ENCODE measurements around the gene TOGARAM2.

TOGARAM2 gene

DNA sequence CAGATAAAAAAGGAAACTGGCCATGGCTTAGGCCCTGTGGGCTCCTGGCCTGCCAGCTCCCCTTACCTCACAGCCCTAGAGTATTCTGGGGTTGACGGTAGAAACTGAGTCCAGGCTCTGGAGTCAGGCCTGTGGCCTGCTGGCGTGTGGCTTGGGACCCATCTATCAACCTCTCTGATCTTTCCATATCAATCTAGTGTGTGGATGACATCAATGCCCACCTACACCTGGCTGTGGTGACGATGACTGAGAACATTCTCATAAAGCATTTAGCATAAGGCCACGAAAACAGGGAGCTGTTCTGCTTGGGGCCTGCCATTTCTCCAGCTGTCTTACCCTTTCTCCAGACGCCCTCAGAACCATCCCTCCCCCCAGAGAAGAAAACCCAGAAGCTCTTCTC lies 75.4 kb downstream of the TOGARAM2 start:
- Histone ChIP-seq H3K9ac (ENCODE audit: low read length) (no peak overlapping the region), H3K4me3 (ENCODE audit: low read length) (no peak overlapping the region), H3K36me3 (ENCODE audit: control insufficient read depth, insufficient read depth, low read length) (no peaks in the 10 kb centered on the region), H3K4me1 (ENCODE audit: control insufficient read depth, insufficient read depth, low read length) (peaks cover 10% of the 10 kb centered on the region), H3K27me3 (ENCODE audit: control insufficient read depth, insufficient read depth, low read length) (no peaks in the 10 kb centered on the region), H3K27ac (ENCODE audit: low read depth, low read length) (no peak overlapping the region)

DNA sequence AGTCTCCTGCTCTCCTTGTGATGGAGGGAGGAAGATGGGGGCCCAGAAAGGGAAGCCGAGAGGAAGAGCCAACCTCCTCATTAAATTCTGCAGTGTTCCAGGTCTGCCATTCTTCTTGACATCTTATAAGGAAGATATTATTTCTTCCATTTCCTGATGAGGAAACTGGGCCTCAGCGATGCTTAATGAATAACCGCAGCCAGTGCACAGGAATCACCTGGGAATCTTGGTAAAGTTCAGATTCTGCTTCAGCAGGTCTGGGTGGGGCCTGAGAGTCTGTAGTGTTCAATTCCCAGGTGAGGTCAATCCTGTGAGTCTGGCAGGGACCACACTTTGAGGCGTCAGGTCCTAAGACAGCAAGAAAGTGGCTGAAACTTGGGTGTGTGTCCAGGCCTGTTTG lies 75.9 kb downstream of the TOGARAM2 start:
- Histone ChIP-seq H3K4me1 (ENCODE audit: control insufficient read depth, insufficient read depth, low read length) (peaks cover 10% of the 10 kb centered on the region), H3K27me3 (ENCODE audit: control insufficient read depth, insufficient read depth, low read length) (no peaks in the 10 kb centered on the region), H3K36me3 (ENCODE audit: control insufficient read depth, insufficient read depth, low read length) (no peaks in the 10 kb centered on the region), H3K4me3 (ENCODE audit: low read length) (no peak overlapping the region), H3K9ac (ENCODE audit: low read length) (no peak overlapping the region), H3K27ac (ENCODE audit: low read depth, low read length) (no peak overlapping the region)

- no peaks in the 10 kb centered on the region for H3K36me3 ChIP-seq (ENCODE audit: control insufficient read depth, insufficient read depth, low read length)
- H3K27me3 ChIP-seq (ENCODE audit: control insufficient read depth, insufficient read depth, low read length) = no peaks in the 10 kb centered on the region
- no peak overlapping the region for H3K27ac ChIP-seq (ENCODE audit: low read depth, low read length)
- peaks cover 18% of the 10 kb centered on the region for H3K4me1 ChIP-seq (ENCODE audit: control insufficient read depth, insufficient read depth, low read length)
- H3K9ac ChIP-seq (ENCODE audit: low read length) = no peak overlapping the region
- H3K4me3 ChIP-seq (ENCODE audit: low read length) = no peak overlapping the region
Measured at GRCh38 chr2:29059624-29060023, 78.5 kb downstream of the TOGARAM2 start.

- peaks cover 22% of the 10 kb centered on the region for H3K4me1 ChIP-seq (ENCODE audit: control insufficient read depth, insufficient read depth, low read length)
- H3K36me3 ChIP-seq (ENCODE audit: control insufficient read depth, insufficient read depth, low read length) = no peaks in the 10 kb centered on the region
- H3K4me3 ChIP-seq (ENCODE audit: low read length) = no peak overlapping the region
- H3K27ac ChIP-seq (ENCODE audit: low read depth, low read length) = no peak overlapping the region
- no peaks in the 10 kb centered on the region for H3K27me3 ChIP-seq (ENCODE audit: control insufficient read depth, insufficient read depth, low read length)
- H3K9ac ChIP-seq (ENCODE audit: low read length) = no peak overlapping the region
Measured at GRCh38 chr2:29060441-29060840, 79.3 kb downstream of the TOGARAM2 start.

DNA sequence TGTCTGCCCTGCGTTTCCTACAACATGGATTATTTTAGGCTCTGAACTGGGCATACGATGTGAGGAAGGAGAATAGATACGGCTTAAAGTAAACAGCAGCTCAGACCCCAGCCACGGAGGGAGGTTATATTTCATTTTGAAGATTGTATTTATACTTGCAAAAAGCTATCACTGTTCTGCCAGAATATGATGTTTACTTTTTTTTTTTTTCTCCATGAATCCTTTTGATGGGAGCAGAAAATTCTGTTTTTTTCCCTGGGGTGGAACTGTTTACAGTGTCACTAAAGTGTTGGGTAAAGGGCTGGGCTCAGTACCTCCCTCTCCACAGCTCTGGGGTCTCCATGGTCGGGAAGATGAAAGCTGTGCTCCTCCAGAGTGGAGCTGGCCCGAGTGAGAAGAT lies 80.1 kb downstream of the TOGARAM2 start:
- Histone ChIP-seq H3K4me1 (ENCODE audit: control insufficient read depth, insufficient read depth, low read length) (peaks cover 24% of the 10 kb centered on the region), H3K36me3 (ENCODE audit: control insufficient read depth, insufficient read depth, low read length) (no peaks in the 10 kb centered on the region), H3K9ac (ENCODE audit: low read length) (no peak overlapping the region), H3K27ac (ENCODE audit: low read depth, low read length) (no peak overlapping the region), H3K27me3 (ENCODE audit: control insufficient read depth, insufficient read depth, low read length) (no peaks in the 10 kb centered on the region), H3K4me3 (ENCODE audit: low read length) (no peak overlapping the region)

DNA sequence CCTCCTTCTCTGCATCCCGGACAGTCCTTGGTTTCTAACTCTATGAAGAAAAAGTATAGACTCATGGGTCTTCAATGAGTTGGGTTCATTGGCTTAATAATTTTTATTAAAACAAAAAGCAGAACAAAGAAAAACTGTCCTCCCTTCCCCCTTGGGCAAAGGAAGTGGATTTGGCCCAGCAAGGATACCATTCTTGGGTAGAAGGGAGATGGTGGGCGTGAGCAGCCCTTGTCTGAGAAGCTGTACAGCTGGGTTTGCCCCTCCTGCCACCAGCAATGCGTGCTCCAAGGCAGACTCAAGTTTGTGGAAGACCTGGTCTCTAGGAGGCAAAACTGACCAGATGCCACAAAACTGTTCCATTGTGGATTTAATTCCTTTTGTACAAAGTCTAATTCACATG lies 80.5 kb downstream of the TOGARAM2 start:
- Histone ChIP-seq H3K27me3 (ENCODE audit: control insufficient read depth, insufficient read depth, low read length) (no peaks in the 10 kb centered on the region), H3K4me1 (ENCODE audit: control insufficient read depth, insufficient read depth, low read length) (peaks cover 24% of the 10 kb centered on the region), H3K4me3 (ENCODE audit: low read length) (no peak overlapping the region), H3K27ac (ENCODE audit: low read depth, low read length) (no peak overlapping the region), H3K9ac (ENCODE audit: low read length) (no peak overlapping the region), H3K36me3 (ENCODE audit: control insufficient read depth, insufficient read depth, low read length) (no peaks in the 10 kb centered on the region)

GRCh38 chr2:29062371-29062770 lies 81.3 kb downstream of the TOGARAM2 start:
- Histone ChIP-seq H3K27me3 (ENCODE audit: control insufficient read depth, insufficient read depth, low read length) (no peaks in the 10 kb centered on the region), H3K4me3 (ENCODE audit: low read length) (no peak overlapping the region), H3K27ac (ENCODE audit: low read depth, low read length) (no peak overlapping the region), H3K9ac (ENCODE audit: low read length) (no peak overlapping the region), H3K4me1 (ENCODE audit: control insufficient read depth, insufficient read depth, low read length) (peaks cover 24% of the 10 kb centered on the region), H3K36me3 (ENCODE audit: control insufficient read depth, insufficient read depth, low read length) (no peaks in the 10 kb centered on the region)

DNA sequence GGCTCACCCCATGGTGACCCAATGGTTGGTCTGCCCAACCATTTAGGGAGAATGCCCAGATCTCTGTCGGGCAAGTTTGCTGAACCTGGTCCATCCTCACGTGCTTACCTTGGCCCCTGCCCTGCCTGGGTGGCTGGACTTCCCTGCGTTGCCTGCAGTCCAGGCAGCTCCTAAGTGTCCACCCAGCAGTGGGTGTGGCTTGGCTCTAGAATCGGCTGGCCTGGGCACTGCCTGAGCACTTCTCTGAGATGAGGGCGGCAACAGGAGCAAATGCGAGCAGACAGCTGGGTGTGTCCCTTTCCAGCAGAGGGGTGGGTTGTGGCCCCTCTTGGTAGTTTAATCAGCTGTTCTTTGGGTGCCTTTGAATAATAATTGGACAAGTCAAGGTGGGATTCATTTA lies 82.0 kb downstream of the TOGARAM2 start:
- Histone ChIP-seq H3K27ac (ENCODE audit: low read depth, low read length) (peak overlapping the region; percentile 82), H3K9ac (ENCODE audit: low read length) (no peak overlapping the region), H3K36me3 (ENCODE audit: control insufficient read depth, insufficient read depth, low read length) (no peaks in the 10 kb centered on the region), H3K4me1 (ENCODE audit: control insufficient read depth, insufficient read depth, low read length) (peaks cover 24% of the 10 kb centered on the region), H3K27me3 (ENCODE audit: control insufficient read depth, insufficient read depth, low read length) (no peaks in the 10 kb centered on the region), H3K4me3 (ENCODE audit: low read length) (peak overlapping the region; percentile 44)

DNA sequence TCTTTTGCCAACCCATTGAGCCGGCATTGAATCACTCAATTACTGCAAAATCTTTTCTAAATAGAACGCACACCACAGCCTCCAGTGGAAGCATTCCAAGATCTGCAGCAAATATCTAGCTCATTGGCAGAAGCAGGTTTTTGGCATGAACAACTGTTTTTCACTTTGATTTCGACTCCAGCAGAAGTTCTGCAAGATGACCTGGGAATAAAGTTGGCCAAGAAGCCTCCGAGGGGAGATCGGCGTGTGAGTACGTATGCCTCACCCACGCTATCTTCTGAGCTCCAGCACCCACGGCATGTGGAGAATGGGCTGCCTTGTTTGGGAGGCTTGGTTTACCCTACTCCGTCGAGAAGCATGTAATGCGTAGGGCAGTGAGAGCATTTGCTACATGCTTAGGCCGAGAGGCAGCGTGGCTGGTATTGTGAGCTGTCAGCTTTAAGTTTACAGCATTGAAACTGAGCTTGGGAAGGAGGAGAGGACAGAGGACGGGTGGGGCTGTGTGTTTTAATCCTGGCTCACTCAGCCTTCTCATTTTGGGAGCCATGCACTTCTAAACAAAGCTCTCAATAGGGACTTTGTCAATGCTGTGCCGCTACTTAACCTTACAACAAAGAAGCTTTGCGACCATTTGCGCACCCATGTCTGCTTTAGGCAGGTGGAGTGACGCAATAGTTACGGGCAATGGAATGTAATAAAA lies 82.7 kb downstream of the TOGARAM2 start:
- Histone ChIP-seq H3K27ac (ENCODE audit: low read depth, low read length) (peak overlapping the region; percentile 82), H3K4me3 (ENCODE audit: low read length) (peak overlapping the region; percentile 44), H3K9ac (ENCODE audit: low read length) (no peak overlapping the region), H3K4me1 (ENCODE audit: control insufficient read depth, insufficient read depth, low read length) (peaks cover 24% of the 10 kb centered on the region), H3K27me3 (ENCODE audit: control insufficient read depth, insufficient read depth, low read length) (no peaks in the 10 kb centered on the region), H3K36me3 (ENCODE audit: control insufficient read depth, insufficient read depth, low read length) (no peaks in the 10 kb centered on the region)

GRCh38 chr2:29064346-29064715 lies 83.2 kb downstream of the TOGARAM2 start:
- Histone ChIP-seq H3K9ac (ENCODE audit: low read length) (no peak overlapping the region), H3K36me3 (ENCODE audit: control insufficient read depth, insufficient read depth, low read length) (no peaks in the 10 kb centered on the region), H3K4me3 (ENCODE audit: low read length) (peak overlapping the region; percentile 44), H3K27me3 (ENCODE audit: control insufficient read depth, insufficient read depth, low read length) (no peaks in the 10 kb centered on the region), H3K4me1 (ENCODE audit: control insufficient read depth, insufficient read depth, low read length) (peaks cover 24% of the 10 kb centered on the region), H3K27ac (ENCODE audit: low read depth, low read length) (peak overlapping the region; percentile 82)

- Histone ChIP-seq H3K27ac (ENCODE audit: low read depth, low read length) (peak overlapping the region; percentile 82), H3K9ac (ENCODE audit: low read length) (no peak overlapping the region)
Measured at GRCh38 chr2:29064746-29065067, 83.6 kb downstream of the TOGARAM2 start.

GRCh38 chr2:29065068-29065811 lies 84.1 kb downstream of the TOGARAM2 start:
- no peak overlapping the region for H3K9ac ChIP-seq (ENCODE audit: low read length)
- no peaks in the 10 kb centered on the region for H3K36me3 ChIP-seq (ENCODE audit: control insufficient read depth, insufficient read depth, low read length)
- H3K4me1 ChIP-seq (ENCODE audit: control insufficient read depth, insufficient read depth, low read length) = peaks cover 24% of the 10 kb centered on the region
- peak overlapping the region; percentile 1 for H3K4me3 ChIP-seq (ENCODE audit: low read length)
- peak overlapping the region; percentile 82 for H3K27ac ChIP-seq (ENCODE audit: low read depth, low read length)
- no peaks in the 10 kb centered on the region for H3K27me3 ChIP-seq (ENCODE audit: control insufficient read depth, insufficient read depth, low read length)

More at GRCh38 chr2:29064746-29065067, 83.6 kb downstream of the TOGARAM2 start:
- no peaks in the 10 kb centered on the region for H3K36me3 ChIP-seq (ENCODE audit: control insufficient read depth, insufficient read depth, low read length)
- H3K4me1 ChIP-seq (ENCODE audit: control insufficient read depth, insufficient read depth, low read length) = peaks cover 24% of the 10 kb centered on the region
- no peaks in the 10 kb centered on the region for H3K27me3 ChIP-seq (ENCODE audit: control insufficient read depth, insufficient read depth, low read length)
- H3K4me3 ChIP-seq (ENCODE audit: low read length) = peak overlapping the region; percentile 0
